Measurements from ENCODE around the gene PLAAT2. TPM values are rescaled to one million over a fixed set of nuclear protein-coding genes. Genes with fewer than 3 reads are reported as not detected.
"Not testable (repeated sequence)": the region's sequence is repeated elsewhere in the genome, so short reads cannot be mapped to it uniquely, and the experiment has no call there.

The PLAAT2 gene
- total RNA-seq, 2 donors from 2014 or later, result 0.32 to 0.47 TPM

GRCh38 chr11:63530021-63530420 is 33.2 kb downstream of the PLAAT2 start:
- DNase-seq (no peak), ATAC-seq (no peak)
- intact Hi-C loops (cut with DNase I), result no loop called here

DNA sequence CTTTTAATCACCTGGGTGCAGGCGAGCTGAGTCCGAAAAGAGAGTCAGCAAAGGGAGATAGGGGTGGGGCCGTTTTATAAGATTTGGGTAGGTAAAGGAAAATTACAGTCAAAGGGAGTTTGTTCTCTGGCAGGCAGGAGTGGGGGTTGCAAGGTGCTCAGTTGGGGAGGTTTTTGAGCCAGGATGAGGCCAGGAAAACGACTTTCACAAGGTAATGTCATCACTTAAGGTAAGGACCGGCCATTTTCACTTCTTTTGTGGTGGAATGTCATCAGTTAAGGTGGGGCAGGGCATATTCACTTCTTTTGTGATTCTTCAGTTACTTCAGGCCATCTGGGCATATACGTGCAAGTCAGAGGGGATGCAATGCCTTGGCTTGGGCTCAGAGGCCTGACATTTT is 33.8 kb downstream of the PLAAT2 start:
- DNase-seq; ATAC-seq; intact Hi-C loops (cut with DNase I): not testable (repeated sequence)

DNA sequence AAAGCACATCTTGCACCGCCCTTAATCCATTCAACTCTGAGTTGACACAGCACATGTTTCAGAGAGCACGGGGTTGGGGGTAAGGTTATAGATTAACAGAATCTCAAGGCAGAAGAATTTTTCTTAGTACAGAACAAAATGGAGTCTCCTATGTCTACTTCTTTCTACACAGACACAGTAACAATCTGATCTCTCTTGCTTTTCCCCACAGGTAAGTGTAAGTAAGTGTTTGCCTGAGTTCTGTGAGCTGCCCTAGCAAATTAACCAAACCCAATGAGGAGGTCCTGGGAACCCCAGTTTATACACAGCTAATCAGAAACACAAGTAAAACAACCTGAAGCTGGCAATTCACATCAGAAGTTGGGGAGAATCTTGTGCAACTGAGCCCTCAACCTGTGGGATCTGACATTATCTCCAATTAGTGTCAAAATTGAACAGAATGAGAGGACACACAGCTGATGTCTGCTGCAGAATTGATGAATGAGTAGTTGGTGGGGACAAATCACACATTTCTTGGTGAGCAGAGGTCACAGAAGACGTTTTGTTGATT is 34.4 kb downstream of the PLAAT2 start:
- intact Hi-C loops (cut with DNase I); DNase-seq; ATAC-seq: not testable (repeated sequence)

DNA sequence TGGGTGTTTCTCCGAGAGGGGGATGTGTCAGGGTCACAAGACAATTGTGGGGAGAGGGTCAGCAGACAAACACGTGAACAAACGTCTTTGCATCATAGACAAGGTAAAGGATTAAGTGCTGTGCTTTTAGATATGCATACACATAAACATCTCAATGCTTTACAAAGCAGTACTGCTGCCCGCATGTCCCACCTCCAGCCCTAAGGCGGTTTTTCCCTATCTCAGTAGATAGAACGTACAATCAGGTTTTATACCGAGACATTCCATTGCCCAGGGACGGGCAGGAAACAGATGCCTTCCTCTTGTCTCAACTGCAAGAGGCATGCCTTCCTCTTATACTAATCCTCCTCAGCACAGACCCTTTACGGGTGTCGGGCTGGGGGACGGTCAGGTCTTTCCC is 35.0 kb downstream of the PLAAT2 start:
- DNase-seq; intact Hi-C loops (cut with DNase I); ATAC-seq: not testable (repeated sequence)

- intact Hi-C loops (cut with DNase I), result no loop called here
- DNase-seq, result no peak
- no peak for ATAC-seq
Observed at GRCh38 chr11:63527667-63528066, 35.5 kb downstream of the PLAAT2 start.

GRCh38 chr11:63523151-63523550 is 40.0 kb downstream of the PLAAT2 start:
- no peak for ATAC-seq
- intact Hi-C loops (cut with DNase I), result no loop called here
- DNase-seq, result no peak

- DNase-seq, result no peak
- intact Hi-C loops (cut with DNase I), result no loop called here
- ATAC-seq, result no peak
Observed at GRCh38 chr11:63521896-63522295, 41.3 kb downstream of the PLAAT2 start.

DNA sequence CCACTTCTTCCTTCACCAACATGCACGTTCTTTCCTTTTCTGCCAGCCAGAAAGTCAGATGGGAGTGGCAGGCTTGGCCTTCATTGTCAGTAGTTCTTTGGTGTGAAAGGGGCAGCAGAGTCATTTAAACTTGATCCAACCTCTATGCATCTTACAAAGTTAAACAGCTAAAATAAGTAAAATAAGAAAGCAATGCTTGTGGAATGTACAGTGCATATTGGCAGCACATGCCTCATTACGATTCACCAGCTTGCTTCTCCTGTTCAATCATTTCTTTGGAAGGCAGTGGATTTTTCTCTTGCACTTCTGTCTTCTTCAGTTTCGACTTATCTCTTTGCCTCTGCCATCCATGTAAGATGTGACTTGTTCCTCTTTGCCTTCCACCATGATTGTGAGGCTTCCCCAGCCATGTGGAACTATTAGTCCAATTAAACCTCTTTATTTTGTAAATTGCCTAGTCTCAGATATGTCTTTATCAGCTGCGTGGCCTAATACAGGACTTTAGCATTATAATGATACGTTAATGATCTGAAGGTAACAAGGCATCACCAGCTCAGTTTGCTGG is 42.5 kb downstream of the PLAAT2 start:
- intact Hi-C loops (cut with DNase I), result no loop called here
- ATAC-seq (no peak), DNase-seq (no peak)

DNA sequence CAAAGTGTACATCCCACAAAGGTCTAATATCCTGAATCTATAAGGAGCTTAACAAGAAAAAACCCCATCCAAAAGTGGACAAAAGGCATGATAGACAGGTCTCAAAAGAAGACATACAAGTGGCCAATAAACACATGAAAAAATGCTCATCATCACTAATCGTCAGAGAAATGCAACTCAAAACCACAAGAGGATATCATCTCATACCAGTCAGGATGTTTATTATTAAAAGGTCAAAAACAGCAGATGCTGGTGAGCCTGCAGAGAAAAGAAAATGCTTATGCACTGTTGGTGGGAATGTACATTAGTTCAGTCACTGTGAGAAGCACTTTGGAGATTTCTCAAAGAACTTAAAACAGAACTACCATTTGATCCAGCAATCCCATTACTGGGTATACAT is 44.6 kb downstream of the PLAAT2 start:
- intact Hi-C loops (cut with DNase I), result no loop called here
- no peak for DNase-seq
- no peak for ATAC-seq

- intact Hi-C loops (cut with DNase I), result no loop called here
- no peak for ATAC-seq
Observed at GRCh38 chr11:63517156-63517555, 46.0 kb downstream of the PLAAT2 start.

GRCh38 chr11:63516109-63516508 is 47.1 kb downstream of the PLAAT2 start:
- DNase-seq, result no peak
- intact Hi-C loops (cut with DNase I), result no loop called here
- ATAC-seq, result no peak

More at GRCh38 chr11:63517156-63517555, 46.0 kb downstream of the PLAAT2 start:
- no peak for DNase-seq

DNA sequence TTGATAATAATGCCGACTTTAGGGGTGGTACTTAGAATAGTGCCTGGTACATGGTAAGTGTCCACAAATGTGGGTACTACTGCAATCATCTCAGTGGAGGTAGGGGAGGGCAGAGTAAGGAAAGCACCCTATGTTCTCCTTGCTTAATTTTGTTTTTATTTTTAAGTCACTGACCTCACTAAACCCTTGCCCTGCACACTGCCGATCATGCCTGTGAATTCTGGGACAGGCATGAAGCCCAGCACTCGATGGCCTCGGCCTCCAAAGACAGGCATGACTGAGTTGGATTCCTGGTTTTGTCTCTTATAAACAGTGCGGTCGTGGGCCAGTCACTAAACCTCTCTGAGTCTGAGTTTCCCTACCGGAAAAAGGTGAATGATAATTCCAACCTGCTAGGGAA is 50.4 kb downstream of the PLAAT2 start:
- no peak for ATAC-seq
- intact Hi-C loops (cut with DNase I), result loop anchor here in 1 of 2 donors (5.0 kb wide), 1 partner anchor 409 kb away; no protein-coding TSS in a partner anchor
- DNase-seq, result no peak

- intact Hi-C loops (cut with DNase I), result loop anchor here in 1 of 2 donors (5.0 kb wide), 1 partner anchor 411 kb away; no protein-coding TSS in a partner anchor
- DNase-seq (no peak), ATAC-seq (no peak)
Observed at GRCh38 chr11:63511048-63511748, 52.0 kb downstream of the PLAAT2 start.

GRCh38 chr11:63510360-63511047 is 52.7 kb downstream of the PLAAT2 start:
- DNase-seq, result peak; percentile 49
- peak; percentile 66 to 83 for ATAC-seq
- intact Hi-C loops (cut with DNase I), result loop anchor here in 1 of 2 donors (5.0 kb wide), 1 partner anchor 412 kb away; no protein-coding TSS in a partner anchor

DNA sequence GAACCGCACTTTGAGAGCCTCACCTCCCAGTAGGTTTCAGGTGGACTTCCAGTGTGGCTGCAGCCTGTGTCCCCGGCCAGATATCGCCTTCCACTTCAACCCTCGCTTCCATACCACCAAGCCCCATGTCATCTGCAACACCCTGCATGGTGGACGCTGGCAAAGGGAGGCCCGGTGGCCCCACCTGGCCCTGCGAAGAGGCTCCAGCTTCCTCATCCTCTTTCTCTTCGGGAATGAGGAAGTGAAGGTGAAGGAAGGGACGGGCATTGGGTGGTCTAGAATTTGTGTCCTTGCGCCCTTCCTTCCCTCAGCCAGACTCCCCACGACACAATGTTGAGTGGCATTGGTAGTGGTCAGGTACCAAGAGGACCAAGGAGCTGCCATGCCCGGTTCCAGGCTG is 54.4 kb downstream of the PLAAT2 start:
- no peak for ATAC-seq
- DNase-seq, result no peak
- intact Hi-C loops (cut with DNase I), result no loop called here

GRCh38 chr11:63508009-63508408 is 55.2 kb downstream of the PLAAT2 start:
- intact Hi-C loops (cut with DNase I), result no loop called here
- DNase-seq (no peak), ATAC-seq (peak; percentile 31 to 35)

- no peak for DNase-seq
- intact Hi-C loops (cut with DNase I), result no loop called here
- no peak for ATAC-seq
Observed at GRCh38 chr11:63507511-63507910, 55.7 kb downstream of the PLAAT2 start.

GRCh38 chr11:63506876-63507275 is 56.3 kb downstream of the PLAAT2 start:
- no peak for ATAC-seq

GRCh38 chr11:63505857-63506528 is 57.2 kb downstream of the PLAAT2 start, which contains the start of gene LGALS12:
Gene LGALS12 (plus strand): TSS chr11:63506084. CDS start chr11:63506459, 375 bp downstream.
- intact Hi-C loops (cut with DNase I), result no loop called here
- DNase-seq, result no peak
- peak; percentile 48 to 64 for ATAC-seq

More at GRCh38 chr11:63506876-63507275, 56.3 kb downstream of the PLAAT2 start:
- DNase-seq, result no peak
- intact Hi-C loops (cut with DNase I), result no loop called here

Data from left cardiac atrium (tissue), 4 donors.